KMS-11 (cell line): ENCODE results near the gene NFATC1.

ENCODE experiments used
- H2AFZ ChIP-seq: fragments of 200-600 bp; sonication (generic); 2 replicates; pipeline ENCODE4 v1.6.1; 2016; ENCODE audit warnings: antibody characterized with exemption, mixed run types, low read depth
- H3K27ac ChIP-seq: fragments of 200-600 bp; sonication (generic); 2 replicates; pipeline ENCODE4 v1.6.1; 2016; ENCODE audit warnings: mild to moderate bottlenecking, mixed run types
- H3K27me3 ChIP-seq: fragments of 200-600 bp; sonication (generic); 2 replicates; pipeline ENCODE4 v1.6.1; 2017; ENCODE audit warnings: mild to moderate bottlenecking, low read depth, mixed run types, moderate library complexity; ENCODE audit not compliant: insufficient read depth
- H3K36me3 ChIP-seq: fragments of 200-600 bp; sonication (generic); 2 replicates; pipeline ENCODE4 v1.6.1; 2017; ENCODE audit warnings: mild to moderate bottlenecking, mixed run types; ENCODE audit not compliant: insufficient read depth
- H3K4me1 ChIP-seq: fragments of 200-600 bp; sonication (generic); 2 replicates; pipeline ENCODE4 v1.6.1; 2016; ENCODE audit warnings: mild to moderate bottlenecking, low read depth, mixed run types; ENCODE audit not compliant: poor library complexity, severe bottlenecking
- H3K4me2 ChIP-seq: fragments of 200-600 bp; sonication (generic); 2 replicates; pipeline ENCODE4 v1.7.0; 2016; ENCODE audit warnings: mild to moderate bottlenecking, mixed run types
- H3K4me3 ChIP-seq: fragments of 200-600 bp; sonication (generic); IDR thresholded peaks from 2 replicates; pipeline ENCODE4 v1.6.1; 2017; ENCODE audit warnings: low read depth, low read length, mixed read lengths; ENCODE audit not compliant: insufficient read depth
- H3K79me2 ChIP-seq: fragments of 200-600 bp; sonication (generic); 2 replicates; pipeline ENCODE4 v1.6.1; 2016; ENCODE audit warnings: low read depth, mixed run types; ENCODE audit not compliant: insufficient read depth
- H3K9ac ChIP-seq: fragments of 200-600 bp; sonication (generic); 2 replicates; pipeline ENCODE4 v1.6.1; 2016; ENCODE audit warnings: mild to moderate bottlenecking, mixed run types
- H4K20me1 ChIP-seq: fragments of 200-600 bp; sonication (generic); 2 replicates; pipeline ENCODE4 v1.6.1; 2016; ENCODE audit warnings: mild to moderate bottlenecking, mixed run types; ENCODE audit not compliant: insufficient read depth
- TF ChIP-seq, protein P1 (sequence below): fragments of 200-600 bp; sonication (generic); conservative IDR thresholded peaks from 2 replicates; pipeline ENCODE4 v1.6.1; 2017; ENCODE audit warnings: low read depth, mild to moderate bottlenecking, antibody characterized with exemption, low read length, moderate library complexity, mixed read lengths

NFATC1 gene

DNA sequence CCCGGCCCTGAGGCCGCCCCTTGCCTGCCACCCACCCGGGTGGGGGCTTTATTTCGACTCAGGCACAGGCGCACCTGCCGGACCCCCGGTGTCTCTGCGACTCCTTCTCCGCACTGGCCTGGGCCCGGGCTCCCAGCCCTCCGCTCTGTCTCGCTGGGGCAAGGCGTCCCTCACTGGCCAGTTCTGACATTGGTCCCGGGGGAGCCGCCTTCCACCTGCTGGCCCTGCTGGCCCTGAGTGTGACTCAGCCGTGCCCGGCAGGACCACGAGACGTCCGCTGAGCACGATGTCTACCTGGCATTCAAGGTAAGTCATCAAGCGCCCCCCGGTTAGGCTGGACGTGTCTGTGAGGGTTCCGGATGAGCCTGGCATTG, 152.3 kb downstream of the NFATC1 start:
- TF ChIP-seq, protein P1, sequence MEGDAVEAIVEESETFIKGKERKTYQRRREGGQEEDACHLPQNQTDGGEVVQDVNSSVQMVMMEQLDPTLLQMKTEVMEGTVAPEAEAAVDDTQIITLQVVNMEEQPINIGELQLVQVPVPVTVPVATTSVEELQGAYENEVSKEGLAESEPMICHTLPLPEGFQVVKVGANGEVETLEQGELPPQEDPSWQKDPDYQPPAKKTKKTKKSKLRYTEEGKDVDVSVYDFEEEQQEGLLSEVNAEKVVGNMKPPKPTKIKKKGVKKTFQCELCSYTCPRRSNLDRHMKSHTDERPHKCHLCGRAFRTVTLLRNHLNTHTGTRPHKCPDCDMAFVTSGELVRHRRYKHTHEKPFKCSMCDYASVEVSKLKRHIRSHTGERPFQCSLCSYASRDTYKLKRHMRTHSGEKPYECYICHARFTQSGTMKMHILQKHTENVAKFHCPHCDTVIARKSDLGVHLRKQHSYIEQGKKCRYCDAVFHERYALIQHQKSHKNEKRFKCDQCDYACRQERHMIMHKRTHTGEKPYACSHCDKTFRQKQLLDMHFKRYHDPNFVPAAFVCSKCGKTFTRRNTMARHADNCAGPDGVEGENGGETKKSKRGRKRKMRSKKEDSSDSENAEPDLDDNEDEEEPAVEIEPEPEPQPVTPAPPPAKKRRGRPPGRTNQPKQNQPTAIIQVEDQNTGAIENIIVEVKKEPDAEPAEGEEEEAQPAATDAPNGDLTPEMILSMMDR = no peak
- no peaks in the 10 kb centered on the region for H3K4me1 ChIP-seq
- no peak overlapping the region for H3K4me2 ChIP-seq
- H3K79me2 ChIP-seq = no peaks in the 10 kb centered on the region
- peaks cover 23% of the 10 kb centered on the region; the same call in 1 of the 2 replicates for H3K27me3 ChIP-seq
- H4K20me1 ChIP-seq = no peaks in the 10 kb centered on the region
- no peak overlapping the region for H3K9ac ChIP-seq
- no peaks in the 10 kb centered on the region for H3K36me3 ChIP-seq
- H2AFZ ChIP-seq = no peak overlapping the region; the same call in 1 of the 2 replicates
- H3K4me3 ChIP-seq = no peak overlapping the region
- no peak overlapping the region for H3K27ac ChIP-seq

DNA sequence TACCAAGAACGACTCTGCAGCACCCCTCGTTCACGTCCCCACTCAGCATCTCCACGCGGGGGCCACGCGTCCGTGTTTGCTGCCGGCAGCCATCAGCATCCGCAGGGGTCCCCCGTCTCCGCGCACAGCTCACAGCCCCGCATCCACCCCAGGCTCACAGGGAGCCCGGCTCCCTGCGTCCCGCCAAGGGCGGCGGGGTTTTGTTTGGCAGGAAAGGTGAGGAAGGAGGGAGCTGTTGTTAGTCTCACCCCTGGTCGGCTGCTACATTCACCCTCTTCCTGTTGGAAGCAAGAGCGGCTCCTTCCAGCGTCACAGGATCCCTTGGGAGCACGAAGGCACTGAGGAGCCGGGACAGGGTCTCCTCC, 152.9 kb downstream of the NFATC1 start:
- no peak overlapping the region for H3K4me2 ChIP-seq
- H3K4me1 ChIP-seq = no peaks in the 10 kb centered on the region
- no peaks in the 10 kb centered on the region for H3K36me3 ChIP-seq
- peaks cover 26% of the 10 kb centered on the region; the same call in 1 of the 2 replicates for H3K27me3 ChIP-seq
- no peak overlapping the region; the same call in 1 of the 2 replicates for H2AFZ ChIP-seq
- H3K79me2 ChIP-seq = no peaks in the 10 kb centered on the region
- H3K4me3 ChIP-seq = no peak overlapping the region
- no peaks in the 10 kb centered on the region for H4K20me1 ChIP-seq
- no peak overlapping the region for H3K9ac ChIP-seq
- H3K27ac ChIP-seq = no peak overlapping the region
- TF ChIP-seq, protein P1 = no peak

DNA sequence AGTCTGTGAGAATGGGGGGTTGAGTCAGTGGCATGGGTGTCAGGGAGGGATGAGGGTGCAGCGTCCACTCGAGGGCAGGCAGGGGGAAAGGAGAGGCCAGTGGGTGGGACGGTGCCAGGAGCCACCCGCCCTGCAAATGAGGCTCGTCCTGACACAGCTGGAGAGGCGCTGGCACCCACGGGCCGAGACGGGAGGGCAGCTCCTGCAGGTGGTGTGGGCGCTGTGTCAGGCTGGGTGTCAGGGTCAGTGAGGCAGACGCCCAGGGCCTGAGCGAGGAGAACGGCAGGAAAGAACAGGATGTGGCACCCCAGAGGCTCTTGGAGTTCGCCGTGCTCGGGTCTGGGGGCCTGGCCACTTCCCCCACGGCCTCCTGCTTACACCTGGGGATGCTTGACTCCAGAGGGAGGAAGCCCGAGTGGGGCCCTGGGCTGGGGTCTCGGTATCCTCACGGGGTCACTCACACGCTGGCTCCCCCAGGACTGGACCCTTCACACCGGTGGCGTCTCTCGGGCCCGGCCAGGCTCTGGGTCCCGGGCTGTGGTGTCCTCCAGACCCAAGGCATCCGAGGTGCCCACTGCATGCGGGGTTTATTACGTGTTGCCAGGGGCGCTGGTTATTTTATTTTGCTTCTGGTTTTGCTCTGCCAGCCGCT, 153.4 kb downstream of the NFATC1 start:
- H3K79me2 ChIP-seq = no peaks in the 10 kb centered on the region
- peaks cover 31% of the 10 kb centered on the region; the same call in 1 of the 2 replicates for H3K27me3 ChIP-seq
- H2AFZ ChIP-seq = no peak overlapping the region
- H3K36me3 ChIP-seq = no peaks in the 10 kb centered on the region
- no peak overlapping the region for H3K27ac ChIP-seq
- no peak overlapping the region for H3K9ac ChIP-seq
- H4K20me1 ChIP-seq = no peaks in the 10 kb centered on the region
- no peak overlapping the region for H3K4me3 ChIP-seq
- TF ChIP-seq, protein P1 = no peak
- H3K4me1 ChIP-seq = no peaks in the 10 kb centered on the region
- H3K4me2 ChIP-seq = no peak overlapping the region

DNA sequence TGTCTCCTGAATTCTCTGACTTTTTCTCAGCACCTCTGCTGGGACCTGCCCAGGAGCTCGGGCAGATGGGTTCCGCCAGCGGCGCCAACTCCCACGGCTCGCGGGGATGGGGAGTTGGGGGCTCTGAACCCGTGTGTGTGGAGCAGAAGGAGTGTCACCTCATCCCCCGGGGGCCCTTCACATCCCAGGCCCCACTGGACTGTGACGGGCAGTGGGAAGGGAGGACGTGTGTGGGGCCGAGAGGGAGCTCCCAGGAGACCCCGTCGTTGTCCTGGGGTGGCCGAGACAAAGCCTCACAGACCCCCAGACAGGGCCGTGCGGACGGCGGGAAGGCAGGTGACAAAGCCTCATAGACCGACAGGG, 153.9 kb downstream of the NFATC1 start:
- H3K4me1 ChIP-seq = no peaks in the 10 kb centered on the region
- H3K79me2 ChIP-seq = no peaks in the 10 kb centered on the region
- H3K27me3 ChIP-seq = peaks cover 35% of the 10 kb centered on the region; the same call in 1 of the 2 replicates
- no peak overlapping the region for H3K4me3 ChIP-seq
- no peaks in the 10 kb centered on the region for H3K36me3 ChIP-seq
- no peak overlapping the region for H3K4me2 ChIP-seq
- no peak overlapping the region for H3K27ac ChIP-seq
- no peaks in the 10 kb centered on the region for H4K20me1 ChIP-seq
- H2AFZ ChIP-seq = no peak overlapping the region
- no peak overlapping the region for H3K9ac ChIP-seq
- TF ChIP-seq, protein P1 = no peak
